ENCODE data around the gene KIF1B.
"Not testable (repeated sequence)": the region's sequence is repeated elsewhere in the genome, so short reads cannot be mapped to it uniquely, and the experiment has no call there.

Gene KIF1B

DNA sequence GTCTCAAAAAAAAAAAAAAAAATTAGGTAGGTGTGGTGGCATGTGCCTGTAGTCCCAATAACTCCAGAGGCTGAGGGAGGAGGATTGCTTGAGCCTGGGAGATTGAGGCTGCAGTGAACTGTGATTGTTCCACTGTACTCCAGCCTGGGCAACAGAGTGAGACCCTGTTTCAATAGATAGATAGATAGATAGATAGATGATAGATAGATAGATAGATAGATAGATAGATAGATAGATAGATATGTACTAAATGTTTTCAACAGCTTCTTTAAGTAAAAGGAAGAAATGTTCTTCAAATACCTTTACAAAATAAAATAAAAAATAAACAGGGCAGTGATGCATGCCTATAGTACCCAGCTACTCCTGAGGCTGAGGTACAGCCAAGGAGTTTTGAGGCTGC lies 9.8 kb downstream of the KIF1B start:
- TF ChIP-seq, protein P1, sequence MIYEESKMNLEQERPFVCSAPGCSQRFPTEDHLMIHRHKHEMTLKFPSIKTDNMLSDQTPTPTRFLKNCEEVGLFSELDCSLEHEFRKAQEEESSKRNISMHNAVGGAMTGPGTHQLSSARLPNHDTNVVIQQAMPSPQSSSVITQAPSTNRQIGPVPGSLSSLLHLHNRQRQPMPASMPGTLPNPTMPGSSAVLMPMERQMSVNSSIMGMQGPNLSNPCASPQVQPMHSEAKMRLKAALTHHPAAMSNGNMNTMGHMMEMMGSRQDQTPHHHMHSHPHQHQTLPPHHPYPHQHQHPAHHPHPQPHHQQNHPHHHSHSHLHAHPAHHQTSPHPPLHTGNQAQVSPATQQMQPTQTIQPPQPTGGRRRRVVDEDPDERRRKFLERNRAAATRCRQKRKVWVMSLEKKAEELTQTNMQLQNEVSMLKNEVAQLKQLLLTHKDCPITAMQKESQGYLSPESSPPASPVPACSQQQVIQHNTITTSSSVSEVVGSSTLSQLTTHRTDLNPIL (CRISPR knock-in tag; IDR thresholded peaks at IDR 0.05; ENCODE audit: low read depth) = no peak
- TF ChIP-seq, protein P2, sequence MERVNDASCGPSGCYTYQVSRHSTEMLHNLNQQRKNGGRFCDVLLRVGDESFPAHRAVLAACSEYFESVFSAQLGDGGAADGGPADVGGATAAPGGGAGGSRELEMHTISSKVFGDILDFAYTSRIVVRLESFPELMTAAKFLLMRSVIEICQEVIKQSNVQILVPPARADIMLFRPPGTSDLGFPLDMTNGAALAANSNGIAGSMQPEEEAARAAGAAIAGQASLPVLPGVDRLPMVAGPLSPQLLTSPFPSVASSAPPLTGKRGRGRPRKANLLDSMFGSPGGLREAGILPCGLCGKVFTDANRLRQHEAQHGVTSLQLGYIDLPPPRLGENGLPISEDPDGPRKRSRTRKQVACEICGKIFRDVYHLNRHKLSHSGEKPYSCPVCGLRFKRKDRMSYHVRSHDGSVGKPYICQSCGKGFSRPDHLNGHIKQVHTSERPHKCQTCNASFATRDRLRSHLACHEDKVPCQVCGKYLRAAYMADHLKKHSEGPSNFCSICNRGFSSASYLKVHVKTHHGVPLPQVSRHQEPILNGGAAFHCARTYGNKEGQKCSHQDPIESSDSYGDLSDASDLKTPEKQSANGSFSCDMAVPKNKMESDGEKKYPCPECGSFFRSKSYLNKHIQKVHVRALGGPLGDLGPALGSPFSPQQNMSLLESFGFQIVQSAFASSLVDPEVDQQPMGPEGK (CRISPR knock-in tag; IDR thresholded peaks at IDR 0.05; ENCODE audit: borderline replicate concordance) = no peak
- TF ChIP-seq ESRRG (CRISPR knock-in tag; IDR thresholded peaks at IDR 0.05) = no peak
- no peak for TF ChIP-seq ZNF8 (CRISPR knock-in tag; IDR thresholded peaks at IDR 0.05)
- TF ChIP-seq ZC3H10 (CRISPR knock-in tag; IDR thresholded peaks at IDR 0.05) = no peak
- TF ChIP-seq ISL1 (CRISPR knock-in tag; IDR thresholded peaks at IDR 0.05) = no peak
- ATAC-seq = no peak

DNA sequence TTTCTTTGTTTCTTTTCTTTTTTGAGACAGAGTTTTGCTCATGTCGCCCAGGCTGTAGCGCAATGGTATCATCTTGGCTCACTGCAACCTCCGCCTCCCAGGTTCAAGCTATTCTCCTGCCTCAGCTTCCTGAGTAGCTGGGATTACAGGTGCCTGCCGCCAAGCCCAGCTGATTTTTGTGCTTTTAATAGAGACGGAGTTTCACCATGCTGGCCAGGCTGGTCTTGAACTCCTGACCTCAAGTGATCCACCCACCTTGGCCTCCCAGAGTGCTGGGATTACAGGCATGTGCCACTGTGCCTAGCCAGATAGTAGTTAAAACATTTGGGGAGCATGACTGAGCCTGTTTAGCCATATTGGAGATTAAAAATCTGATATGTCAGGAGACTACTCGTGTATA lies 10.3 kb downstream of the KIF1B start:
- ATAC-seq = not testable (repeated sequence)

DNA sequence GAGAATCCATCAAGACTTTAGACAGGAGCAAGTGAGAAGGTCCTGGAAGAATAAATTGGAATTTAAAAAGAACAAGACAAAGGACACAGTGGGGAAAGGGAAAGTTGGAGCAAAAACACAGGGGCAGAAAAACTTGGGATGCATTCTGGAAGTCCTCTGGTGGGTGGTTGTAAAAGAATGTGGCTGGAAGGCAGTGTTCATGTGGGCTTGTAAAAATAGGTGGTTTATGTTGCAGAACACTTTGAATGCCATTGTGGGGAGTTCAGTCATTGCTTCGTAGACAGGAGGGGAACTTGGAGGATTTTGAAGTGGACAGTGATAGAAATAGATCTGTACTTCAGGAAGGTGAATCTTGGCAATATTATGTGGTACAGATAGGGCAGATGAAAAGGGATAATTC lies 15.2 kb downstream of the KIF1B start:
- no peak for TF ChIP-seq OSR1 (CRISPR knock-in tag; IDR thresholded peaks at IDR 0.05)
- no peak for TF ChIP-seq CSDC2 (CRISPR knock-in tag; IDR thresholded peaks at IDR 0.05)
- no peak for TF ChIP-seq TOX (CRISPR knock-in tag; IDR thresholded peaks at IDR 0.05; ENCODE audit: borderline replicate concordance)
- no peak for TF ChIP-seq ZNF70 (CRISPR knock-in tag; IDR thresholded peaks at IDR 0.05)
- no peak for TF ChIP-seq ESRRG (CRISPR knock-in tag; IDR thresholded peaks at IDR 0.05)
- TF ChIP-seq GLIS3 (CRISPR knock-in tag; IDR thresholded peaks at IDR 0.05) = no peak
- TF ChIP-seq, protein P3, sequence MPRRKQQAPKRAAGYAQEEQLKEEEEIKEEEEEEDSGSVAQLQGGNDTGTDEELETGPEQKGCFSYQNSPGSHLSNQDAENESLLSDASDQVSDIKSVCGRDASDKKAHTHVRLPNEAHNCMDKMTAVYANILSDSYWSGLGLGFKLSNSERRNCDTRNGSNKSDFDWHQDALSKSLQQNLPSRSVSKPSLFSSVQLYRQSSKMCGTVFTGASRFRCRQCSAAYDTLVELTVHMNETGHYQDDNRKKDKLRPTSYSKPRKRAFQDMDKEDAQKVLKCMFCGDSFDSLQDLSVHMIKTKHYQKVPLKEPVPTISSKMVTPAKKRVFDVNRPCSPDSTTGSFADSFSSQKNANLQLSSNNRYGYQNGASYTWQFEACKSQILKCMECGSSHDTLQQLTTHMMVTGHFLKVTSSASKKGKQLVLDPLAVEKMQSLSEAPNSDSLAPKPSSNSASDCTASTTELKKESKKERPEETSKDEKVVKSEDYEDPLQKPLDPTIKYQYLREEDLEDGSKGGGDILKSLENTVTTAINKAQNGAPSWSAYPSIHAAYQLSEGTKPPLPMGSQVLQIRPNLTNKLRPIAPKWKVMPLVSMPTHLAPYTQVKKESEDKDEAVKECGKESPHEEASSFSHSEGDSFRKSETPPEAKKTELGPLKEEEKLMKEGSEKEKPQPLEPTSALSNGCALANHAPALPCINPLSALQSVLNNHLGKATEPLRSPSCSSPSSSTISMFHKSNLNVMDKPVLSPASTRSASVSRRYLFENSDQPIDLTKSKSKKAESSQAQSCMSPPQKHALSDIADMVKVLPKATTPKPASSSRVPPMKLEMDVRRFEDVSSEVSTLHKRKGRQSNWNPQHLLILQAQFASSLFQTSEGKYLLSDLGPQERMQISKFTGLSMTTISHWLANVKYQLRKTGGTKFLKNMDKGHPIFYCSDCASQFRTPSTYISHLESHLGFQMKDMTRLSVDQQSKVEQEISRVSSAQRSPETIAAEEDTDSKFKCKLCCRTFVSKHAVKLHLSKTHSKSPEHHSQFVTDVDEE (CRISPR knock-in tag; IDR thresholded peaks at IDR 0.05) = no peak
- no peak for TF ChIP-seq SNAI2 (CRISPR knock-in tag; IDR thresholded peaks at IDR 0.05)
- TF ChIP-seq, protein P2 (CRISPR knock-in tag; IDR thresholded peaks at IDR 0.05; ENCODE audit: borderline replicate concordance) = no peak
- TF ChIP-seq ISL1 (CRISPR knock-in tag; IDR thresholded peaks at IDR 0.05) = no peak
- TF ChIP-seq, protein P4, sequence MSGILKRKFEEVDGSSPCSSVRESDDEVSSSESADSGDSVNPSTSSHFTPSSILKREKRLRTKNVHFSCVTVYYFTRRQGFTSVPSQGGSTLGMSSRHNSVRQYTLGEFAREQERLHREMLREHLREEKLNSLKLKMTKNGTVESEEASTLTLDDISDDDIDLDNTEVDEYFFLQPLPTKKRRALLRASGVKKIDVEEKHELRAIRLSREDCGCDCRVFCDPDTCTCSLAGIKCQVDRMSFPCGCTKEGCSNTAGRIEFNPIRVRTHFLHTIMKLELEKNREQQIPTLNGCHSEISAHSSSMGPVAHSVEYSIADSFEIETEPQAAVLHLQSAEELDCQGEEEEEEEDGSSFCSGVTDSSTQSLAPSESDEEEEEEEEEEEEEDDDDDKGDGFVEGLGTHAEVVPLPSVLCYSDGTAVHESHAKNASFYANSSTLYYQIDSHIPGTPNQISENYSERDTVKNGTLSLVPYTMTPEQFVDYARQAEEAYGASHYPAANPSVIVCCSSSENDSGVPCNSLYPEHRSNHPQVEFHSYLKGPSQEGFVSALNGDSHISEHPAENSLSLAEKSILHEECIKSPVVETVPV (CRISPR knock-in tag; IDR thresholded peaks at IDR 0.05) = no peak
- TF ChIP-seq, protein P5, sequence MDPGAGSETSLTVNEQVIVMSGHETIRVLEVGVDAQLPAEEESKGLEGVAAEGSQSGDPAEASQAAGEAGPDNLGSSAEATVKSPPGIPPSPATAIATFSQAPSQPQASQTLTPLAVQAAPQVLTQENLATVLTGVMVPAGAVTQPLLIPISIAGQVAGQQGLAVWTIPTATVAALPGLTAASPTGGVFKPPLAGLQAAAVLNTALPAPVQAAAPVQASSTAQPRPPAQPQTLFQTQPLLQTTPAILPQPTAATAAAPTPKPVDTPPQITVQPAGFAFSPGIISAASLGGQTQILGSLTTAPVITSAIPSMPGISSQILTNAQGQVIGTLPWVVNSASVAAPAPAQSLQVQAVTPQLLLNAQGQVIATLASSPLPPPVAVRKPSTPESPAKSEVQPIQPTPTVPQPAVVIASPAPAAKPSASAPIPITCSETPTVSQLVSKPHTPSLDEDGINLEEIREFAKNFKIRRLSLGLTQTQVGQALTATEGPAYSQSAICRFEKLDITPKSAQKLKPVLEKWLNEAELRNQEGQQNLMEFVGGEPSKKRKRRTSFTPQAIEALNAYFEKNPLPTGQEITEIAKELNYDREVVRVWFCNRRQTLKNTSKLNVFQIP (CRISPR knock-in tag; IDR thresholded peaks at IDR 0.05; ENCODE audit: borderline replicate concordance, low read depth) = no peak
- no peak for TF ChIP-seq RARB (CRISPR knock-in tag; IDR thresholded peaks at IDR 0.05)
- TF ChIP-seq ZNF565 (CRISPR knock-in tag; conservative IDR thresholded peaks at IDR 0.05; ENCODE audit: low read depth) = no peak
- no peak for TF ChIP-seq BACH2 (CRISPR knock-in tag; IDR thresholded peaks at IDR 0.05; ENCODE audit: borderline replicate concordance)
- no peak for TF ChIP-seq ZC3H10 (CRISPR knock-in tag; IDR thresholded peaks at IDR 0.05)
- TF ChIP-seq ZFP3 (CRISPR knock-in tag; IDR thresholded peaks at IDR 0.05) = no peak
- no peak for TF ChIP-seq TCF4 (CRISPR knock-in tag; IDR thresholded peaks at IDR 0.05; ENCODE audit: borderline replicate concordance)
- TF ChIP-seq ARNTL (CRISPR knock-in tag; IDR thresholded peaks at IDR 0.05; ENCODE audit: borderline replicate concordance, low read depth) = no peak
- no peak for ATAC-seq

All from SK-N-SH treated with all-trans-retinoic acid at 6 μM for 48 hours (cell line).